HCT116 (cell line): ENCODE data around the gene OSBPL8. TPM values are rescaled to one million over a fixed set of nuclear protein-coding genes. Genes with fewer than 3 reads are reported as not detected.

ENCODE experiments used
- ATAC-seq: fragments of 200-7000 bp; cut with Tn5 transposase; 2 replicates; pipeline ENCODE4 v1.9.1; 2020; ENCODE audit warnings: mild to moderate bottlenecking, moderate library complexity
- BruUV-seq: library from RNA; stranded (reverse); fragments of 400-500 nt; replicated peaks from 2 replicates; lab custom pipeline; 2021; lab: Mats Ljungman, UMichigan
- CTCF ChIA-PET: fragments of 300-600 bp; sonication (Branson Sonifier 250); formaldehyde crosslinking; loops from one replicate; lab custom pipeline; 2021; ENCODE audit warnings: antibody characterized with exemption; lab: Charles Lee
- POLR2A ChIA-PET: fragments of 300-600, 350-600 bp; sonication (Branson Sonifier 250); formaldehyde crosslinking; loops from one replicate; lab custom pipeline; 2021; ENCODE audit warnings: antibody characterized with exemption; lab: Charles Lee
- RAD21 ChIA-PET, 2 experiments: fragments of 300-600 bp; sonication (Branson Sonifier 250); formaldehyde crosslinking; loops; one replicate each; lab custom pipeline; 2023; ENCODE audit warnings: low total read pairs in 2 of 2; ENCODE audit not compliant: uncharacterized antibody in 2 of 2, unreplicated experiment in 2 of 2, low non-redundant PET in 1 of 2; lab: Charles Lee
- DNase-seq: peaks from one replicate; pipeline ENCODE4 v3.0.0-alpha.2; 2010; ENCODE audit warnings: low read depth, low spot score
- H2AFZ ChIP-seq: fragments of 200-600 bp; shearing (Covaris generic), sonication (generic); 2 replicates; pipeline ENCODE4 v1.6.1; 2017; ENCODE audit warnings: low read depth, mixed run types, mixed read lengths, antibody characterized with exemption, low read length; ENCODE audit not compliant: poor library complexity, severe bottlenecking
- H3K27ac ChIP-seq: 2 replicates; pipeline ENCODE4 v1.5.1; 2012; ENCODE audit warnings: low read depth, low read length
- H3K27me3 ChIP-seq: fragments of 200-600 bp; sonication (generic); 2 replicates; pipeline ENCODE4 v1.6.1; 2016; ENCODE audit warnings: mixed run types, low read length, mixed read lengths; ENCODE audit not compliant: insufficient read depth
- H3K36me3 ChIP-seq, 2 experiments: fragments of 200-500 bp in 1 of 2; fragments of 200-600 bp in 1 of 2; sonication (Bioruptor generic) in 1 of 2; sonication (generic) in 1 of 2; 2 replicates each; pipeline versions ENCODE4 v1.5.1 to v1.6.1; 2014 to 2016; ENCODE audit warnings: low read length in 2 of 2, inconsistent platforms in 1 of 2, mixed read lengths in 1 of 2, mixed run types in 1 of 2; ENCODE audit not compliant: insufficient read depth in 2 of 2, control insufficient read depth in 1 of 2
- H3K4me1 ChIP-seq, 2 experiments: fragments of 200-600 bp in 1 of 2; sonication (generic) in 1 of 2; 2 replicates each; pipeline versions ENCODE4 v1.5.1 to v1.6.1; 2012 to 2017; ENCODE audit warnings: low read length in 2 of 2, inconsistent platforms in 1 of 2, mild to moderate bottlenecking in 1 of 2, mixed read lengths in 1 of 2, mixed run types in 1 of 2, moderate library complexity in 1 of 2; ENCODE audit not compliant: insufficient read depth in 2 of 2, control insufficient read depth in 1 of 2
- H3K4me2 ChIP-seq: fragments of 200-600 bp; sonication (generic); 2 replicates; pipeline ENCODE4 v1.6.1; 2017; ENCODE audit warnings: mixed run types, low read length, mixed read lengths
- H3K4me3 ChIP-seq, 2 experiments: fragments of 200-600 bp in 1 of 2; sonication (generic) in 1 of 2; replicated peaks in 1 of 2; 2 replicates each; pipeline ENCODE4 v1.5.1; 2011 to 2016; ENCODE audit warnings: low read length in 2 of 2, control low read depth in 1 of 2, low read depth in 1 of 2, mild to moderate bottlenecking in 1 of 2, mixed read lengths in 1 of 2, mixed run types in 1 of 2
- H3K79me2 ChIP-seq: fragments of 200-600 bp; sonication (generic); 2 replicates; pipeline ENCODE4 v1.6.1; 2017; ENCODE audit warnings: mild to moderate bottlenecking, mixed run types, low read length, moderate library complexity, mixed read lengths; ENCODE audit not compliant: insufficient read depth
- H3K9ac ChIP-seq: fragments of 200-600 bp; sonication (generic); 2 replicates; pipeline ENCODE4 v1.6.1; 2016; ENCODE audit warnings: low read length, mixed read lengths
- H3K9me2 ChIP-seq: fragments of 200-600 bp; sonication (generic), shearing (Covaris generic); 2 replicates; pipeline ENCODE4 v1.6.1; 2017; ENCODE audit warnings: mixed run types, mild to moderate bottlenecking, moderate library complexity; ENCODE audit not compliant: insufficient read depth
- H3K9me3 ChIP-seq, 2 experiments: fragments of 200-500 bp in 1 of 2; fragments of 200-600 bp in 1 of 2; sonication (Bioruptor generic) in 1 of 2; sonication (generic) in 1 of 2; 2 replicates each; pipeline ENCODE4 v1.6.1; 2014 to 2017; ENCODE audit warnings: low read length in 2 of 2, mixed read lengths in 2 of 2, inconsistent platforms in 1 of 2, low read depth in 1 of 2, mild to moderate bottlenecking in 1 of 2, mixed run types in 1 of 2, moderate library complexity in 1 of 2; ENCODE audit not compliant: control insufficient read depth in 1 of 2, insufficient read depth in 1 of 2
- H4K20me1 ChIP-seq: fragments of 200-600 bp; sonication (generic), shearing (Covaris generic); 2 replicates; pipeline ENCODE4 v1.6.1; 2017; ENCODE audit warnings: mixed run types, mild to moderate bottlenecking, moderate library complexity; ENCODE audit not compliant: insufficient read depth
- ATF3 ChIP-seq: IDR thresholded peaks from 2 replicates; pipeline ENCODE4 v1.6.1; 2012
- CBX3 ChIP-seq: IDR thresholded peaks from 2 replicates; pipeline ENCODE4 v1.6.1; 2012; ENCODE audit warnings: low read depth
- CEBPB ChIP-seq: IDR thresholded peaks from 2 replicates; pipeline ENCODE4 v1.6.1; 2012; ENCODE audit warnings: low read depth
- ELF1 ChIP-seq: IDR thresholded peaks from 2 replicates; pipeline ENCODE4 v1.6.1; 2012; ENCODE audit warnings: low read depth, borderline replicate concordance
- EZH2 ChIP-seq: fragments of 200-600 bp; sonication (generic); IDR thresholded peaks from 2 replicates; pipeline ENCODE4 v1.6.1; 2017; ENCODE audit warnings: antibody characterized with exemption, mixed run types
- EZH2phosphoT487 ChIP-seq: fragments of 200-600 bp; IDR thresholded peaks from 2 replicates; pipeline ENCODE4 v1.6.1; 2018; ENCODE audit warnings: antibody characterized with exemption, borderline replicate concordance
- JUND ChIP-seq: IDR thresholded peaks from 2 replicates; pipeline ENCODE4 v1.6.1; 2012
- MAX ChIP-seq: IDR thresholded peaks from 2 replicates; pipeline ENCODE4 v1.6.1; 2012
- SP1 ChIP-seq: IDR thresholded peaks from 2 replicates; pipeline ENCODE4 v1.6.1; 2012; ENCODE audit warnings: low read depth
- SRF ChIP-seq: IDR thresholded peaks from 2 replicates; pipeline ENCODE4 v1.6.1; 2012; ENCODE audit warnings: low read depth
- YY1 ChIP-seq: IDR thresholded peaks from 2 replicates; pipeline ENCODE4 v1.6.1; 2011; ENCODE audit warnings: low read length, low read depth, moderate library complexity, mild to moderate bottlenecking; ENCODE audit not compliant: insufficient replicate concordance; ENCODE audit errors: extremely low read depth
- ZBTB33 ChIP-seq: IDR thresholded peaks from 2 replicates; pipeline ENCODE4 v1.6.1; 2011; ENCODE audit warnings: mild to moderate bottlenecking, low read length, moderate library complexity; ENCODE audit not compliant: insufficient replicate concordance; ENCODE audit errors: extremely low read depth
- ZFX ChIP-seq: fragments of 450-650 bp; IDR thresholded peaks from 2 replicates; pipeline ENCODE4 v1.6.1; 2017
- ZNF274 ChIP-seq: fragments of 200-500 bp; sonication (Bioruptor generic); IDR thresholded peaks from 2 replicates; pipeline ENCODE4 v1.6.1; 2014; ENCODE audit warnings: mild to moderate bottlenecking, low read depth, low read length, inconsistent platforms
- intact Hi-C: fragments of 100-400 bp; cut with micrococcal nuclease; formaldehyde crosslinking; loops from 2 replicates; pipeline ENCODE4 v1.10.0; 2022
- total RNA-seq: library from RNA; stranded (reverse); gene quantifications from one replicate; pipeline ENCODE4 v1.2.1, GENCODE V29; 2021; ENCODE audit not compliant: unreplicated experiment

Gene OSBPL8
- total RNA-seq, 1 experiment from 2014 or later: 115 TPM

GRCh38 chr12:76535170-76535569 lies 24.4 kb downstream of the OSBPL8 start:
- Histone ChIP-seq H2AFZ (no peak overlapping the region), H3K9ac (no peak overlapping the region), H3K27ac (no peak overlapping the region), H3K4me2 (no peak overlapping the region), H3K4me1 (no peaks in the 10 kb centered on the region), H4K20me1 (no peaks in the 10 kb centered on the region; the same call in 1 of the 2 replicates), H3K79me2 (peaks cover 73% of the 10 kb centered on the region), H3K36me3 (no peaks in the 10 kb centered on the region), H3K9me3 (no peaks in the 10 kb centered on the region), H3K9me2 (no peaks in the 10 kb centered on the region), H3K27me3 (no peaks in the 10 kb centered on the region), H3K4me3 (no peak overlapping the region)
- CTCF ChIA-PET: no interaction called here
- POLR2A ChIA-PET: no interaction called here
- TF ChIP-seq SRF: no peak
- no peak for TF ChIP-seq CBX3
- no peak for TF ChIP-seq ZFX
- TF ChIP-seq YY1: no peak
- TF ChIP-seq ZNF274: no peak
- no peak for TF ChIP-seq SP1
- no peak for TF ChIP-seq CEBPB
- no peak for TF ChIP-seq MAX
- no peak for TF ChIP-seq ELF1
- no peak for TF ChIP-seq ATF3
- no peak for TF ChIP-seq JUND
- TF ChIP-seq EZH2: no peak
- no peak for TF ChIP-seq ZBTB33
- TF ChIP-seq EZH2phosphoT487: no peak
- intact Hi-C loops: no loop called here
- ATAC-seq (no peak), DNase-seq (no peak)
- RAD21 ChIA-PET: no interaction called here
- no TSS peak for BruUV-seq
